NCI-H2107 treated with DMSO at 0.1 percent for 48 hours (cell line): Measurements from ENCODE around the gene KDELR3.

Experiments used
- DNase-seq: peaks from one replicate; lab custom pipeline; 2025; ENCODE audit not compliant: unreplicated experiment; lab: John Stamatoyannopoulos, UW

The KDELR3 gene

GRCh38 chr22:38467904-38468442, at the start of gene KDELR3:
TSS of gene KDELR3 (plus strand) at chr22:38468096. CDS start at chr22:38468234, 138 bp downstream.
- no peak for DNase-seq

DNA sequence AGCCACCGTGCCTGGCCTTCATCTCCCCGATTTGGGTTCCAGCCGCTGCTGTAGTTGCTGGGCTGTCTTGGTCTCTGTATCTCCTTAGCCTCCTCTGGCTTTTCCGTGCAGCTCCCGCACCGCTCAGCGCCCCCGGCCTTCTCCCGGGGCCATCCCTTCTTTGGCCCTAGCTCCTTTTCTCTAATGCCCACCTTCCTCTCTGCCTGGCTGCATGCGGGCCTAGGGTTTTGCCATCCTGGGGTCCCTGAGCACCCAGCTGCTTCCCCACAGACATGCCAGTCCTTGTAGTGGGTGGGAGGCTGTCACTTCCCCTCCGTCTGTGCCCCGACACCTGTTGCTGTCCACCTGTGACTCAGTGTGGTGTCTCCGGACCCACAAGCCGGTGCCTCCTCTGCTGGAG, 49.3 kb upstream of the KDELR3 start:
- no peak for DNase-seq

- no peak for DNase-seq
Measured at GRCh38 chr22:38419121-38419857, 48.6 kb upstream of the KDELR3 start.

- no peak for DNase-seq
Measured at GRCh38 chr22:38419858-38420160, 48.1 kb upstream of the KDELR3 start.

DNA sequence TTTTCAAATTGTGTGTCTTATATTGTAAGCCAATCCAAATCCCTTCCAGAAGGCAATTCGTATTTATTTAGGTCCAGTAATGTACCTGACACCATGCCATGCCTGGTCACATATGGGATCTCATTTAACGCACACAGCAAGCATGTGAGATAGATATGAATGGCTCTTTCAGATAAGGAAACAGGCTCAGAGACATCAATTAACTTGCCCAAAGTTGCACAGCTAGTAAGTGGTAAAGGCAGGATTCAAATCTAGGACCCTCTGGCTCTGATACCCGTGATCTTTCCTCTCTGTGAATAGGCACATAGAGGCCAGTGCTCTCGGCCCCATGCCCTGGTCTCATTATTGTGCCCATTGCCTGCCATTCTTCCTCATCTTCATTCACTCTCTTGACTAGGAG, 47.2 kb upstream of the KDELR3 start:
- no peak for DNase-seq

DNA sequence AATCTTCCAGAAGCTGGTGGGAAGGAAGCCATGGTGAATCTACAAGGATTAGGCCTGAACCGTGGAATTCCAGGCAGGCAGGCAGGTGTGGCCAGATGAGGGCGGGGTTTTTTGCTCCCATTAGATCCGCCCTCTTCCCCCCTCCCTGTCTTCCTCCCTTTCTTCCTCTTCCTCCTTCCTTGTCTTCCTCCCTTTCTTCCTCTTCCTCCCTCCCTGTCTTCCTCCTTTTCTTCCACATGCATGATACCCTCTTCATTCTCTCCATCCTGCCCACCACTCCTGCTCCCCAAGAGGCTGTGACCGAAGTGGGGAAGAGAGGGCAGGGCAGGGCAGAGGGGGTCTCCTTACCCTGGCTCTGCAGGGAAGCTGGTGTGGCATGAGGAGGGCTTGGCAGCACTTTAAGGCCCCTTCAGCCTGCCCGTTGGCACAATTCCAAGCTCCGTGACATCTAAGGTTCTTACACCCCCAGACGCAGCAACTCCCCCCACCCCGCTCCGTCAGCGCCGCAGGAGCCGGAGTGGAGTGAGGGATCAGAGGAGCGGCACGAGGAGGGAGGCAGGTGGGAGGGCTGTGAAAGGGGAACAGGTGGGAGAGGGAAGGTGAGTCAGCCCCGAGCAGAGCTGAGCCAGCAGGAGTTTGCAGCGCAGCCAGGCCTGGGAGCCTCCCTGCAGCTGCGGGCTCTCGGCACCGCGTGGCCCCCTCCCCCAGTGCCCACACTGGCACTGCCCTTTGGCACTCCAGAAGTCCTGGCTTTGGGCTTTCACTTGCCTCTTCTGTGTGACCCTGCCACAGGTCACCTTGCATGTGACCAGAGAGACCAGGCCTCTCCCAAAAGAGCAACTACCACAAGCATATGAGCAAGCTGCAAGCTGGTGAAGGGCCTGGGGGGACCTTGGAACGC, 45.0 kb upstream of the KDELR3 start:
- DNase-seq: peak; percentile 21

DNA sequence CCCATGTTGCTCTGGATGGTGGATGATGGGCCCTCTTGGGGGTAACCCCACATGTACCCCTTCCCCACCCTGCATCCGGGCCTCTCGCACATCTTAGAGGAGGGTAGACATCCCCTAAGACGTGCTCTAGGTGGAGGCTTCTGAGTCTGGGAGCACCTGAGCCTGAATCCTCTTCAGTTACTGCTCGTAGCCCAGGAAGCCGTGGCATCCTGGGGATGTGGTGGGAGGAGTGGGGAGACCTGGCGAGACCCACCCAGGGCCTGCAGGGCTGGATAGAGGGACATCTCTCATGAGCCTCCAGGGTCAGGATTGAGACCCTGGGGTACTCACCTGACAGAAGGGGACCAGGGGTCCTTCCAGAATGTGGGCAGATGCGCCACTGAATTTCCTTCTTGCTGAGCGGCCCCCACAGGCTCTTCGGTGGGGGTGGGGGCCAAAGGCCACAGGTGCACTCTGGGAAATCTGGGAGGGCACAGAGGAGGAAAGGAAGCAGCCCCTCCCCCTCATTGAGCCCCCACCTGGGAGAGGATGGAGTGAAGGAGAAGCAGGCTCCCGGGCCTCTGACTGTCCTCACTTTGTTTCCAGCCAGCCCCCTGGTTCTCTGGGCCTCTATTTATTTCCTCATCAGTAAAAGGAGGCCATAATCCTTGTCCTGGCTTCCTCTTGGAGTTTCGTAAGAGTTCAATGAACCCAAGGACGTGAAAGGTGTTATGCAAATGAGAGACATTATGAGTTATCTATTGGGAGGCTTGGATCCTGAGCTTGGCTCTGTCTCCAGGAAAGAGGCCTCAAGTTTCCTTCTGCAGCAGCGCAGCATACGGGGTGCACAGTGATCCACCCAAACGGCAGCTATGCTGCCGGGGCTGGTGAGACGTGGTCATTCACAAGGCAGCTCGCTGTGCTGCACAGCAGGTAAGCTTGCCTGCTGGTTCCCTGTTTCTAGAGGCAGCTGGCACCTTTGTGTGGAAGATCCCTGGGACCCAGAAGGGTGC, 44.1 kb upstream of the KDELR3 start:
- no peak for DNase-seq

DNA sequence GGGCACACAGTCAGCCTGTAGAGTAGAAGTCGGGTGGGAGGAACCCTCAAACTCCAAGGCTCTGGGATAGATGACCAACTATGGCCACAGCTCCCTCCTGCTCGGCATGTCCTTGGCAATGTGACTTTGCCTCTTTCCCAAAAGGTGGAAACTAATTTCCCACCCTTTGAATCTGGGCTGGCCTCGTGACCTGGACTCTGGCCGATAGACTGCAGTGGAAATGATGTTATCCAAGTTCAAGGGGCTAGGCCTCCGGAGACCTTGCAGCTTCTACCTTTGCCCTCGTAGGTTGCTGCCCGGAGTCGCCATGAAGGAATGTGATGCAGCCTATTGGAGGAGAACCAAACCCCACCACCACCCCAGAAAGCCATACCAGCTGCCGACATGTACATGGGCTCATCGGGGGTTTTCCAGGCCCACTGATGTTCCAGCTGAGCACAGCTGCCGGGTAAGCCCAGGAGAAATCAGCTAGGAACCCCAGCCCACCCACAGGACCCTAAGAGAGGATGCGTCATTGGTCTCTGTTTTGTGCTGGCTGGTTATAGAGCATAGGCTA, 43.3 kb upstream of the KDELR3 start:
- DNase-seq: no peak

GRCh38 chr22:38426628-38427027, 41.3 kb upstream of the KDELR3 start:
- no peak for DNase-seq

- no peak for DNase-seq
Measured at GRCh38 chr22:38427465-38427864, 40.4 kb upstream of the KDELR3 start.

DNA sequence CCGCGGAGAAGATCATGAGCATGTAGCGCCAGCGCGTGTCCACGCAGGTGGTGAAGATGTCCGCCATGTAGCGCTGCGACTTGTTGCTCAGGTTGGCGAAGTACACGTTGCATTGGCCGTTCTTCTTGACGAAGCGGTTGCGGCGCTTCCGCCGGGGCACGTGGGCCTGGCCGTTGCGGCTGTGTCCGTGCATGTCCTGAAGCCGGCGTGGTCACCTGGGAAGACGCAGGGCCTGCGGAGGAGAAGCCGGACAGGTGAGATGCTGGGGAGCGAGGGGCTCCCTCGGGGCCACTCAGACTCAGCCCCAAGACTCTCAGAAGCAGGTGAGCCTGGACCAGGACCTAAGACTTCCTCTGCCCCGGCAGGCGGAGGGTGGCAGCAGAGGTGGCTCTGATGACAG, 40.0 kb upstream of the KDELR3 start:
- no peak for DNase-seq

DNA sequence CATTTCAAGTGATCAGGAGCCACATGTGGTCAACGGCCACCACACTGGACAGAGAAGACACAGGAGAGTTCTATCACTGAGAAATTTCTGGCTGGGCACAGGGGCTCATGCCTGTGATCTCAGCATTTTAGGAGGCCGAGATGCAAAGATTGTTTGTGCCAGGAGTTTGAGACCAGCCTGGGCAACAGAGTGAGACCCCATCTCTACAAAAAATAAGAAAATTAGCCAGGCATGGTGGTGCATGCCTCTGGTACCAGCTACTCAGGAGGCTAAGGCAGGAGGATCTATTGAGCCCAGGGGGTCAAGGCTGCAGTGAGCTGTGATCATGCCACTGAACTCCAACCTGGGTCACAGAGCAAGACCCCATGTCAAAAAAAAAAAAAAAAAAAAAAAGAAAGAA, 39.2 kb upstream of the KDELR3 start:
- DNase-seq: no peak

DNA sequence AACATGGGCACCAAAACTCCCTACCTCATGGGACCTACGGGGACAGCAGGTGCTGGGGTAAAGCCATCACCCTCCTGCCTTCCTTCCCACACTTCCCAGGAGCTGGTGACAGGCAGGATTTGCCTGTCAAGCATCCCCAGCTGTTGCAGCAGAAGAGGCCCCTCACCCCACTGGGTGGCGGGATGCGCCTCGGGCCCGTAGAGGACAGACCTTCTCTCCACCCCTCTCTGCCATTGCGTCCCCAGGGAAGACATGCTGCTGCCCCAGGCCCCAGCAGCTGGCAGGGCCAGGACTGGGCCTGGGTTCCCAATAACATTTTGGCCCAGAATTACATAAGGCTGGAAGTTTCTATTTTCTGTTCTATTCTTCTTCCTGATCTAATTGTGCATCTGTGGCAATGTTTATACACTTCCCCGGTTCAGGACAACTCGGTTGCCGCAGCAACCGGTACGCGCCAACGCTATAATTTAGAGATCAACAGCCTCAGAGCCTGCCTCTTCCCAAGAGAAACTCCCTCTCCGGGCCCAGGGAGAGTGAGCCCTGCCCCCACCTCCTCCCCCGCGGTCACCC, 38.3 kb upstream of the KDELR3 start:
- DNase-seq: no peak

- no peak for DNase-seq
Measured at GRCh38 chr22:38431266-38432010, 36.5 kb upstream of the KDELR3 start.

DNA sequence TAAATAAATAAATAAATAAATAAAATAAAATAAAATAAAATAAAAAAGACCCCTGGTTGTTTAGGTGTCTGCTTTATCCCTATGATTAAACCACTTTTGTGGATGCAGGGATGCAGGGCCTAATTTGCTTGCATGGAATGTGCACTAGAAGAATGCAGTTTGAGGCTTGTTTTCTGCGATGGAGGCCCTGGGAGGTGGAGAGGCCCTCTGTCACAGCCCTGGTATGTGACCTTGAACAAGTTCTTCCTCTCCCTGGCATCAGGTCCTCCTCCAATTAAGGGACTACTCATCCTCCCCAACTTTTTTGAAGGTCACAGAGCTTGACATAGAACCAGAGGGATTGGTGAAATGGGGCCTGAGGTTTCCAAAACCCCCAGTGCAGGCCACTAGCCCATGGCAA, 35.6 kb upstream of the KDELR3 start:
- DNase-seq: no peak

GRCh38 chr22:38433871-38434270, 34.0 kb upstream of the KDELR3 start:
- DNase-seq: no peak

GRCh38 chr22:38435010-38435409, 32.9 kb upstream of the KDELR3 start:
- no peak for DNase-seq

GRCh38 chr22:38435965-38436364, 31.9 kb upstream of the KDELR3 start:
- no peak for DNase-seq

- no peak for DNase-seq
Measured at GRCh38 chr22:38436629-38437395, 31.1 kb upstream of the KDELR3 start.
